ENCODE measurements around the gene PEX13.

DNA sequence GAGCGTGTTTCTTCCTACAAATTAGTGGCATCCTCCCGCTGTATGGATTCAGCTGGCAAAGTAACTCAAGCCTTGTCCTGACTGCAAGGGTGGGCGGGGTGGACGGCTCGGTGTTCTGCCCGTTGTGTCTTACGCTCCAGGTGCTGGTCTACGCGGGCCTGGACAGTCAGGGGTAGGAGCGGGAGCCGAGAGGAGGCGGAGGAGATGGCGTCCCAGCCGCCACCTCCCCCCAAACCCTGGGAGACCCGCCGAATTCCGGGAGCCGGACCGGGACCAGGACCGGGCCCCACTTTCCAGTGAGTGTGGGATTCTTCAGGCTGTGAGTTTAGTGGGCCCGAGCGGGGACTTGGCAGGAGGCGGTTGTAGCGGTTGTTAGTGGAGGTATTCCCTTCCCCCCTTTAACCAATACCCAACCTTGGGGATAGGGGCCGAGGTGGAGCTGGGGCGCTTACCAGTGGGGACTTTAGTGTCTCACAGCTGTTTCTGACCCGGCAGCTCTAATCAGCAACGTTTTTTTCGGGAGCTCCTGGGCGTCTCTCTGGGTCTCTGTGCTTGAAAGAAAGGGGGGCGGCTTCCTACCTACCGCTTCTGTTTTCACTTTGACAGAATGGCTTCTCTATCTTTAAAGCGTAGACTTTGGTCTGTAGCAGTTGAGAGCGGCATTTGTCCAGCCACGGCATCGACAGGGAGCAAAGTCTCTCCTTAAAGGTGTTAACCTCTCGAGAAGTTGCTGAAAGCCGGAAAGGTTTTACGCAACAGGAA is at the start of gene PEX13, which contains the start of gene PUS10:
- no peak for TF ChIP-seq POU2F2 (IDR thresholded peaks at IDR 0.05; ENCODE audit: low read depth, low read length)
- TF ChIP-seq POLR2AphosphoS5 (IDR thresholded peaks at IDR 0.05; ENCODE audit: low read depth, low read length): peak; percentile 70; the same call in 1 of the 2 replicates
- TF ChIP-seq POLR2A (IDR thresholded peaks at IDR 0.05; ENCODE audit: low read depth, low read length): no peak
- peak; percentile 56 for TF ChIP-seq TAF1 (IDR thresholded peaks at IDR 0.05; ENCODE audit: low read depth, low read length)
- no peak for TF ChIP-seq SPI1 (IDR thresholded peaks at IDR 0.05; ENCODE audit: low read depth, low read length)
